Epidermal melanocyte (primary cell): ENCODE measurements around the gene FAM13B.
"Not testable (repeated sequence)": the region's sequence is repeated elsewhere in the genome, so short reads cannot be mapped to it uniquely, and the experiment has no call there.

Source experiments
- DNase-seq: peaks from one replicate; pipeline ENCODE4 v3.0.0; 2011; ENCODE audit warnings: low spot score; ENCODE audit not compliant: insufficient read length

Gene FAM13B

DNA sequence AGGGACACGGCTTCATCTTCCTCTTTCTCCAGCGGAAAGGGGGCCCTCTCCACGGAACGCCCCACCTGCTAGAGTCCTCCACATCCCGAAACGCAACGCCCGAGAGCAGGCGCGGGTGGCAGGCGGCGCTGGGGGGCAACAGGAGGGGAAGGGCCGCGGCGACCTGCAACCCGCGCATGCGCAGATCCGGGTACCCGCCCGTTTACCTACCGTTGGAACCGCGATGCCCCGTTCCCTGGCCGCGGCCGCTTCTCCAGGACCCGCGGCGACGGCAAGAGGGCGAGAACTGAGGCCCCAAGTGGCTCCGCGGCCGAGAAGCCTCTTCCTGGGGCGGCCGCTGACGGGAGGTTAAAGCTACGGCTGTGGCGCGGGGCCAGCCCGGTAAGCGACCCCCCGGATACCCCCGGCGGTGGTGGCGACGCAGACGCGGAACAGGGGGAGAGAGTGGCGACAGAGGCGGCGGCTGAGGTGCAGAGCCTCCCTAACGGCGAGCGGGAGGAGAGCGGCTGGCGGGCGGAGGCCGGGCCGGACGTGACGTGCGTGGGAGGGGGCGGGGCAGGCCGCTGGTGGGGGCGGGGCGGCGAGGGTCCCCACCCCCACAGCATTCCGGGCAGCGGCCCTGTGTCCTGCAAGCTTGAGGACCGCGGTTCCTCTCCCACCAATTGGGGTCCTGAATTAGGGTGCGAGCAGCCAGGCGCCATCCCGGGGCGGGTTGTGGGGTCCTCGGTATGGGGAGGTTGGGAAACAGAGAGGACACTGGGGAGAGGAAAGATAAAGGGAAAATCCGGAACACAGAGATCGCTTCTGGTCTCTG lies at the start of gene FAM13B:
TSS of gene FAM13B (minus strand) at position 508 of the 814 bp plus-strand sequence. CDS start 13,968 bp downstream, outside the sequence.
- peak; percentile 46 for DNase-seq

DNA sequence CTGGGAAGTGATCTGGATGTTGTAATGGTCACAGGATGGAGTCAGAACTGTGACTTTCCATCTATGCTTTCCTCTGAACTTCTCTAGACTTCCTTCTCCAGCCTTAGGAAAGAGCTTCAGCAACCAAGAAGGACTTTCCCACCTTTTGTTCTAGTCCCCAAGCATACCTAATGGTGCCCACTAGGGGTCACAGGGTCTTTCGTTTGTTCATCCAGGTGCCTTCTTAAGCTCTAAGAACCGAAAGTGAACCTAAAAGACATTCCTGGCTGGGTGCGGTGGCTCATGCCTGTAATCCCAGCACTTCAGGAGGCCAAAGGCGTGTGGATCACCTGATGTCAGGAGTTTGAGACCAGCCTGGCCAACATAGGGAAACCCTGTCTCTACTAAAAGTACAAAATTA lies 49.2 kb upstream of the FAM13B start:
- no peak for DNase-seq

DNA sequence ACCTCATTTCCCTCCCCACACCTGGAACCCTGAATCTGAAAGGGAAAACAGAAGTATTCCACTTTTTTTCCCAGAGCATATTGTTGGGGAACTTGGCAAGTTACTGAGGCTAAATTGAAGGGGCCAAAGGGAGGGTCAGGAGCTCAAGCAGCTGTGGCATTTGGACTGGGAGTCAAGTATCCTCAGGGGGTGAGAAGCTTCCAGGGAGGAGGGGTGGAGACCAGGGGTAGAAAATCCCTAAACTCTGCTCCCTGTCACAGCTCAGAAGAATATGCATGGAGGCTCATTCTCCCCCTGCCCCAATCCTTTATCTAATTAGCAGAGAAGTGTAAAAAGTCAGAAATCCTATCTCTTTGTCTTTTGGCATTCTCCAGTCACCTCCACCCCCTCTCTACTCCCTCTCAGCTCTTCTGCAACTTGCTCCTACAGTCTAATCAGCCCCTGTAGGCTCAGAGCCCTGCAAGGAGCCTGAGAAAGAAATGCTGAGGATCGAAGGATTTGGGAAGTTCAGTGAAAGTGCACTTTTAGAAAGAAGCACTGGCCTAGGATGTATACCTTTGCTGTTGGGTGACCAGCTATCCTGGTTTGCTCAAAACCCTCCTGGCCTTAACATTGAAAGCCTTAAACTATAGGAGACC lies 45.2 kb upstream of the FAM13B start:
- no peak for DNase-seq

DNA sequence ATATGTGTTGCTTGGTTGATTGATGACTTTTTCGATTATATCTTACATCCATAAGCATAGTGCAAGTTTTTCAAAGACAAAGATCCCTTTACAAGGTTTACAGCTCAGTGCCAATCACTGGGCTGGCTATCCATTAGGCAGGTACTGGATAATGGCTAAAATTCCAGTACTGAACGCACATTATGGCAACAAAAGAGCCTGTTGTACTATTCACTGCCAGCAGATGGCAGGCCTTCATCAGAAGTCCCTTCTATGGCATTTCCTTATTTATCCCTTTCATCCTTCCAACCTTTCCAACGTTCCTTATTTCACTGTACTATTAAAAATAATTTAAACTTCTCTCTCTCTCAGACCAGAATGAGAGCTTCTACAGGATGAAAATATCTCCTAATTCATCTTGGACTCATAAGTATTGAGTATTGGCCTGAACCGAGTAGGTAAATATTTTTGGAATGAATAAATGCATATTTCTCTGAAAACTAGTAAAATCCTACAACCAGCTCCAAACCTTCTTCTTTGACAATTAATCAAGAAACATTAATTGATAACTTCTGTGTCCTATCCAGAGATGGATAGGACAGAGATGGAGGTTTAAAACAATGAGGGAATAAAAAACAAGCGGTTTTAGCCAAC lies 44.3 kb upstream of the FAM13B start:
- peak; percentile 86 for DNase-seq

DNA sequence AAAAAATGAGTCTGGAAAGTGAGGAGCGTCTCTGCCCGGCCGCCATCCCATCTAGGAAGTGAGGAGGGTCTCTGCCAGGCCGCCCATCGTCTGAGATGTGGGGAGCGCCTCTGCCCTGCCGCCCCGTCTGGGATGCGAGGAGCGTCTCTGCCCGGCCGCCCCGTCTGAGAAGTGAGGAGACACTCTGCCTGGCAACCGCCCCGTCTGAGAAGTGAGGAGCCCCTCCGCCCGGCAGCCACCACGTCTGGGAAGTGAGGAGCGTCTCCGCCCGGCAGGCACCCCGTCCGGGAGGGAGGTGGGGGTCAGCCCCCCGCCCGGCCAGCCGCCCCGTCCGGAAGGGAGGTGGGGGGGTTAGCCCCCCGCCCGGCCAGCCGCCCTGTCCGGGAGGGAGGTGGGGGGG lies 37.1 kb upstream of the FAM13B start:
- DNase-seq, result not testable (repeated sequence)

DNA sequence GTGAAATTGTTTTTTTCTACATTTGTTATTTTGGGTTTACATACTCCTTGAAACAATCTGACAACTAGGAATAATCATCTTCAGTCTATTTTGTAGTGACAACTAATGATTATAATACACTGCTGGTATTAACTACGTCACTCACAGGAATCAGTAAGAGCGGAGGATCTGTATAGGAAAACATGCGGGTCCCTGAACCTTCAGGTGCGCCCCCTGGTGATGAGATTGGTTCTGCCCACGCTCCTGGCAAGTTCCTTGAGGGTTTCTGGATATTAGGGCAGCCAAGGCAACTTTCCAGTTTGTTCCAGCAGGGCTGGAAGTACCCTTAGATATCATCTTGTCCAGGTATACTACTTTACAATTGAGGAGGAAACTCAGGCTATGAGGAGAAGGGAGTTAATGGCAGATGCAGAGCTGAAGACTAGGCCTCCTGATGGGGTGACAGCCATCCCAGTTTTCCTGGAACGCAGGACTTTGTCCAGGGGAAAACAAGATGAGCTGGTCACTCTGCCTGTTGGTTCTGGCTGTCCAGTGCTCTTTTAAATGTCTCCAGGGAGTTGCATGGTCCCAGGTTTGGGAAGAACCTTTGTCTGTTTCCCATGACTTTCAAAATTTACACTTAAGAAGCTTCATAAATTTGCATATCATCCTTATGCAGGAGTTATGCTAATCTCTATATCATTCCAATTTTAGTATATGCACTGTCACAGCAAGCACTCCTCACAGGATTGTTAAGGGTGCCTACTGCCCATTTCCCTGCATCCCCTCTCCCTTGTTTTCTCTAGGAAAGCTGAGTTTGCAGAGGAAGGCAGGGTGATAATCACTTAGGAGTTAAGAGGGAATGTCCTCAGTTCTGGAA lies 36.1 kb upstream of the FAM13B start:
- DNase-seq, result peak; percentile 85

DNA sequence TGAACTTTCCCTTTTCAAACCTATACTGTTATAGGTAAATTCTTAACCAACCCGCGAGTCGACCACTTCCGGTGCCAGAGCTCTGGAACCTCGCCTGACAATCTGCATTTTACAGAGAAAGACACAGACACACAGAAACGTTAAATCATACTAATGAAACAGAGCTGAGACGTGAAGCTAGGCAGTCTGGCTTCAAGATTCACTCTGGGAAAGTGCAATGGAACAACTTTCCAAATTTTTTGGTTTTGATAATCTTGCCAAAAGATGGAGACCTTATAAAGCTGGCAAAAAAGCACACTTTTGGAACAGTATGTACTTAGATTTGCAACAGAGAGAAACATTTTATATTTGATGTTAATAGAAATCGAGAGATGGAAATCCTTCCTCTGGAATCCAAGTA lies 35.1 kb upstream of the FAM13B start:
- no peak for DNase-seq

DNA sequence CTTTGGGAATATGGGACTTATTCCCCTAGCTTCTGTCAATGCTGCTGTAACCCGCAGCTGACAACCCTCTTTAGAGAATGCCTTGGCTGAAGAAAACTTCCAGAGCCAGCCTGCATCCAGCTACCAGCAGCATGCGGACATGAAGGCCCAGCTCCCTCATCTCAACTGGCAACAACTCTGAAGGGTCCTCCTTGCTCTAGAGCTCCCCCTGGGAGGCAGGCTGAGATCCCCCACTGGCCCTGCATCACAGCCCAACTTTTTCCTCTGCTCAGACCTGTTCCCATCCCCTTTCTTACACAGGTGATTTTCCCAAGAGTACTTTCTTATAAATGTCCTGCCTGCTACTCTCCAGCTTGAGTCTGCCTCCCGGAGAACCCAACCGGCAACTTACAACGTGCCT lies 32.2 kb upstream of the FAM13B start:
- no peak for DNase-seq

DNA sequence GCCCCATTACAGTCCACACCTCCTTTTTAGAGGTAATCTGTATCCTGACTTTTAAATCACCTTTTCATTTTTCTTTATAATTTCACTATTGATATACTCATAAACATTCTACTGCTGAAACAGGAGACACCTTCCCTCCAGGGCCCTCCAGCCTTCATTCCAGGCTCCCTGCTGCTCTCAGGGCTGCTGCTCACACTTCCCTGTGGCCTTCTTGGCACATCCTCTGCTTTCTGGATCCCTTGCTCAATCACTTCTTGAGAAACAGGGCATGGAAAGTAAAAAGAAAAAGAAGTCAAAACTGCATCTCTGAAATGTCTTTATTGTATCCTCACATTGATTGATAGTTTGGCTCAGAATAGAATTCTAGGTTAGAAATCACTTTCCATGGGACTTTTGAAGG lies 31.6 kb upstream of the FAM13B start:
- DNase-seq, result no peak

DNA sequence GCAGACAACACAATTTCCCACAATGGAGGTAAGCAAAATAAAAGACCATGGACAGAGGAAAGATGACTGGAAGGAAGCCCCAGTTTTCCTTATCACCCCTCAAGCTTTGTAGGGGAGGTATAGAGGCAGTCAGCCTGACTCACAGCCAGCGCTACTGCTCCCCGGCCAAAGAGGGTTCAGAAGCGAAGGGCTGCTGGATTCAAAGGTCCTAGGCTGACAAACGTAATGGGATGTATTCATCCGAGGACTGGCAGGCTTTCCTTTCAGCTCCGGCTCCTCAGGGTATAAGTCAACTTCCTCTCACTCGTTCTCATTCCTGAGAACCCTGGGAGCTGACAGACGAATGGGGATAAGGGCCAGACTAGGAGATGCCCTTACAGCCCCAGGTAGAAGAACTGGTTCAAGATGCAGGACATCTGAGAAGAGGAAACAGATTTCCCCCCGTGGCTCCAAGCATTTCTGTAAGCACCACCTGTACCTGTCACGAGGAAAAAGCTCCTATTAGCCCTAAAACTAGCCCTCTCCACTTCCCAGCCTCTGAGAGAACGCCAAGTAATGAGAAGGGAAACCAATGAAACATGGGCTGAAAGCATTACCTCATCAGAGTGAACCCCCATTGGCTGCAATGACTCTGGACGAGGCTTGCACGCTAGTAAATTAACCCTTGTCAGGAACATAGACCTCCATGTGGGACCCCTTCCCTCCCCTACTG lies 22.1 kb upstream of the FAM13B start:
- DNase-seq, result no peak

DNA sequence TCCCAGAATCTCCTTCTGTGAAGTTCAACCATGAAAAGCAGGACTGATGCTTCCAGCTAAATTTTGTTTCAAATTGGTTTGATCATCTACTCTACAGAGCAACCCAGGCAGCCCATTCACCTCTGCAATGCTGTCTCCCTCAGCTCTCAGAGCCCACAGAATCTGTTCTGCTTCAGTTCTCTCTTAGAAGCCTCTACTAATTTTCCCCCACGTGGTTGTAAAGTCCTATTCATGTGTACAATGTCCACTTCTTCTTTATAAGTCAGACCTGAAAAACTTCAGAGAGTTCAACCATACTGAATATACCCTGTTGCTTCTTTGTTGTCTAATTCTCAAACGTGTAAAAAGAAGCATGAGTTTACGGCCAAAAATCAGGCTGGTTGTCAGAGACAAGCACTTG lies 21.3 kb upstream of the FAM13B start:
- no peak for DNase-seq

DNA sequence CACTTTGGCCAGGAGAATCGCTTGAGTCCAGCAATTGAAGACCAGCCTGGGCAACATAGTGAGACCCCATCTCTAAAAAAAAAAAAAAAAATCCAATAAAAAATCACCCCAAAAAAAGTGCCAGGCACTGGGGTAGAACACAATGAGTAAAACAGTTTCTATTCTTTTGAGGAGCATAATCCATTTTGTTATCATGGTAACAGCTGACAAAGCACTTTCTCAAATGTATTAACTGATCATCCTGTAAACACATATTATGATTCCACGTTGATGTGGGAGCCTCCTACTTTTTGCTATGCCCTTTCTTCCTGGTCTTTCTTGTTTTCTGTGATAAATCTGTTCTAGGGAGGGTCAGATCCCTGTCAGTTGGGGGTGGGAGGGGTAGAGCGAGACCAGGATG lies 20.7 kb upstream of the FAM13B start:
- no peak for DNase-seq

DNA sequence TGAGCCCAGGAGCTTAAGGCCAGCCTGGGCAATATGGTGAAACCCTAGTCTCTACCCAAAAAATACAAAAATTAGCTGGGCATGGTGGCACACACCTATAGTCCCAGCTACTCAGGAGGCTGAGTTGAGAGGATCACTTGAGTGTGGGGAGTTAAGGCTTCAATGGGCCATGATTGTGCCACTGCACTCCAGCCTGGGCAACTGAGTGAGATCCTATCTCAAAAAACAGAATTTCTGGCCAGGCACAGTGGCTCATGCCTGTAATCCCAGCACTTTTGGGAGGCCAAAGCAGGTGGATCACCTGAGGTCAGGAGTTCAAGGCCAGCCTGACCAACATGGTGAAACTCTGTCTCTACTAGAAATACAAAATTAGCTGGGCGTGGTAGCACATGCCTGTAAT lies 19.8 kb upstream of the FAM13B start:
- DNase-seq, result not testable (repeated sequence)

DNA sequence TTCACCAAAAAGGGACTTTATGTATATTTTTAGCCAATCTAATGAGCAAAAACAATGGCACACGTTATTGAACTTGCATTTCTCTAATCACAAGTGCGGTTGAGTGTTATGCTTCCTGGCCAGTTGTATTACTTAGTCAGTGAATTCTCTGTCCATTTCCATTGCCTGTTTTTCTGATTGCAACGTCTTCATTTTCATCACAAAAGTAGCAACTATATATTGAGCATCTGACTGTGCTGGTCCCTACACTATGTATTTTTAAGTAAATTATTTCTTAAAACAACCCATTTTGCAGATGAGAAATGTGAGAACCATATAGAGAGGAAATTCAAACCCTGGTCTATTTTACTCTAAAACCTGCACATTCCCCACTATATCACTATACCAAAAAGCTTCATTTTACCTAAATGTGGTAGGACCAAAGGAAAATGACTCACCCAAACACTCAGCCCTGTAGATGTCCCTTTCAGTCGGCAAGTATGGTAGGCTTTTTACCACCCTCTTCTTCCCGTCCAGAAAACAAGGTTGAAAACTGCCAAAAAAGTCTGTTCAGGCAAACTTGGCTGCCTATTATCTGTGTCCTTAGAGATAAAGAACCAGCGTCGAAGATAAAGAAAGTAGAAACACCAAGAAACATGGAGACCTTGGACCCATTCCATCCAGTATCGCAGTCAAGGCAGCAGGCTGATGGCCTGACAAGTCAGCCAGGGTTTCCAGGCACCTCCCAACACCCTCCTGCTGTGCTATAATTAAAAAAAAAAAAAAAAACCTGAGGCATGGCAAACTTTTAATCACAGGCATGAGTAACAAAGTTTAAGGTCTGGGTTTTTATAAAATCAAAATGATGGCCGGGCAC lies 18.8 kb upstream of the FAM13B start:
- DNase-seq, result no peak

DNA sequence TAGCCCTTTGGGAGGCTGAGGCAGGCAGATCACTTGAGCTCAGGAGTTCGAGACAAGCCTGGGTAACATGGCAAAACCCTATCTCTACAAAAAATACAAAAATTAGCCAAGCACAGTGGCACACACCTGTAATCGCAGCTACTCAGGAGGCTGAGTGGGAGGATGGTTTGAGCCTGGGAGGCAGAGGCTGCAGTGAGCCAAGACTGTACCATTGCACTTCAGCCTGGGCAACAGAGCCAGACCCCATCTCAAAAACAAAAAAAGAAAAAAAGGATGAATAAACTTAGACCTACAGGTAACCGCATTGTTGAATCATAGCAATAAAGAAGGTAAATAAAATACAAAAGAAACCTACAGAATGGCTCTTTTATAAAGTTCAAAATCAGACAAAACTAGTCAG lies 12.4 kb upstream of the FAM13B start:
- not testable (repeated sequence) for DNase-seq

DNA sequence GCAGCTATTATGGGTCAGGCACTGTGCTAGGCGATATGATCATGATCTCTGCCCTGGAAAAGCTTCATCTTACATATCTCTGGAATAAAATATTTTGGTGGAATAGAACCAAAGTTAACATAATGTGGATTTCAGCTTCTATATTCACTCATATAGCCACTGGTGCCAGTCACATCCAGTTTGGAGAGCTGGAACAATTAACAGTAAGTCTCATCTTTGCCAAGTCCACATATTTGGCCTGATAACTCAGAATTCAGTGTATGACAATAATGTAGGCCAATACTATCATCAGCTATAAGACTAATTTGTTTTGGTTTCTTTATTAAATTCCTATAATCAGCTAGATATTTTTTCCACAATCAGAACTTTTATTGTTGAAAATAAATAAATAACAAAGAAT lies 5.9 kb upstream of the FAM13B start:
- DNase-seq, result no peak

DNA sequence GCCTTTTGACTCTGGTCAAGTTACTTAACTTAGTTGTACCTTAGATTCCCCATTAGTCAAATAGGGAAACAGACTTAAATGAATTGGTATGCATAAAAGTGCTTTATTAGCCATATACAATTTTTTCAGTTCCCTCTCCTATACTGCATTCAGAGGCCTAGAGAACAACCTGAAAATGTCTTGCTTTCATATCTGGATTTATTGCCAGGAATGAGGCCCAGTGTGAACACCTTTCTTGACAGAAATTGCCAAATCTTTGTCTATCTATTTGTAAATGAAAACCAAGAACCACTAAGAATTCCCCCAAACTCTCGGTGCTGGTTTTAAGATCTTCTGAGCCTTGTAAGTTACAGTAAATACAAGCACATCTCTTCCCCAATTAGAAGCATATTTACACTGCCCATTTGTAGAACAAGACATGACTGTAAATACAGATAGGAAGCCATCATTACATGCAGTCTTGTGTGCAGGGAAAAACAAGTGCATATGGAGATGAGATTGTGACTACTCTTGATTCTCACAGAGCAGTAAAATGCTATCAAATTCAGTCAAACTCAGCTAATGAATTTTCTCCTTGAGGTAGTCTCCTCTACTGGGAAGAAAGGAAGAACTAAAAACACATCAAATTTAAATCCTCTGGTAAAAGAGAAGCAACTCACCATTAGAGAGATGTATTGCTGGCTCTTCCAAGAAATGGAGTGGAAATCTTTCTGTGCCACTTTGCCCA lies 5.2 kb upstream of the FAM13B start:
- no peak for DNase-seq

DNA sequence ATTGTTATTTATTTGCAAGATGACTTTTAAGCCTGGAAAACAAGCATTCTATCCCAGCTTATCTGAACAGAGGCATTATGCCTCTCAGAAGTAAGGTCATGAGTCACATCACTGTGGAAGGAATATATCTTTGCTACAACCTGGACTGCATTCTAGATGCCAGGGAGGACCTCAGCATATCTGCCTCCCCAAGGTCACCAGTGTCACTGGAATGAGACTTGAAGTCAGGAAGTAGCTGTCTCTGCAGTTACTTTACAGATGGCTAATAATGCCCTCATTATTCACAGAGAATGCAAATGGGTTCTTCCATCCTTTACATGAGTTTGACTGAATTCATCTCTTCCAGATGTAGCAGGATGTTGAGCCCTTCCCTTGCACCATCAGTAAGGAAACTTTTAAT lies 4.4 kb upstream of the FAM13B start:
- no peak for DNase-seq
